Activated CD4-positive, alpha-beta T cell treated with anti-CD3 and anti-CD28 coated beads, Interleukin-2, amount 50 U/mL, for 24 hours (primary cell): Measurements from ENCODE around the gene CBFB.

ENCODE experiments used
- DNase-seq, 2 donors: peaks; one replicate each; pipeline ENCODE4 v3.0.0-alpha.2; 2020; ENCODE audit warnings: low read depth in 1 of 2, low spot score in 1 of 2

CBFB gene

DNA sequence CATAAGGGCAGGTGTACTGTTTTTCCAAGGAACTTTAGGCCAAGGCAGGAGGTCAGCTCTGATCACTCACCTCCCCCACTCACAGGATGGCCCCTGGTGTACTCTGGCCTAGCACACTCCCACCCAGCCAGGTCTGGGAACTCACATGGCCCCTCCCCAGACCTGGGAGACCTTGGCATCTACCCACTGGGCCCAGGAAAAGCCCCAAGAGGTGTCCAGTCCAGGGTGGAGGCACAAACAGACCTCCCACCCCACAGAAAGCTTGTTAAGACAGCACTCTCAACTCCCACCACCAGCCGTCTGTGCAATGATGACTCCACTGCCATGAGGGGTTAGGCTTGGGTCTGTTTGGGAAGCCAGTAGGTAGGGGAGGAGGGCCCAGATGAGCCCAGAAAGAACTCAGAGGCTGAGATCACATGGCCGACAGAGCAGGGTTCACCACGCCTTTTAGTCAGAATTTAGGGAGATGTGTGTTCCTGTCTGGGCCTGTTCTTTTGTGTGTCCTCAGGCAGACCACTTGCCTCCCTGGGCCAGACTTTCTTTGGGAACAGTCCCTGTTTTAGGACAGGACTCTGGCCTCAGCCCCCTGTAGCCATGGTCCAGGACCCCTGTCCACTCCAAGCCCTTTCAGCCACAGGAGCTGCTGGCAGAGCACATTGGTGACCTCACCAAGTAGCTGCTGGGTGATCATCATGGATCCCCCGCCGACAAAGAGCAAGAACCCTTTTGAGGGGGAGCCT is 12.1 kb upstream of the CBFB start:
- no peak for DNase-seq

DNA sequence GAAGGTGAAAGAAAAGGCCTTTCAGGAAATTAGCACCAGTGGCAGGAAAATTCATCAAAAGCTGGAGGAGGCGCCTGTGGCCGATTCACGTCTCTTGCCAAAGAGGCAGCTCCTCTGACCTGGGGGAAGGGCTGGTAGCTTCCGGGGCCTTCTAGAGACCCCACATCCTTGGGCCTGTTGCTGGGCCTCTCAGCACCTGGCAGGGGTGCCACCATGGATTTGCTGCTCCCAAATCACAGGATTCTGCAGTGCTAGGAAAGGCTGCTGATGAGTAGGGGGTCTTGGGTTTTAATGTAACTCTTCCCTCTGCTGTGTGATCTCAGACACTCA is 11.6 kb upstream of the CBFB start:
- no peak for DNase-seq

DNA sequence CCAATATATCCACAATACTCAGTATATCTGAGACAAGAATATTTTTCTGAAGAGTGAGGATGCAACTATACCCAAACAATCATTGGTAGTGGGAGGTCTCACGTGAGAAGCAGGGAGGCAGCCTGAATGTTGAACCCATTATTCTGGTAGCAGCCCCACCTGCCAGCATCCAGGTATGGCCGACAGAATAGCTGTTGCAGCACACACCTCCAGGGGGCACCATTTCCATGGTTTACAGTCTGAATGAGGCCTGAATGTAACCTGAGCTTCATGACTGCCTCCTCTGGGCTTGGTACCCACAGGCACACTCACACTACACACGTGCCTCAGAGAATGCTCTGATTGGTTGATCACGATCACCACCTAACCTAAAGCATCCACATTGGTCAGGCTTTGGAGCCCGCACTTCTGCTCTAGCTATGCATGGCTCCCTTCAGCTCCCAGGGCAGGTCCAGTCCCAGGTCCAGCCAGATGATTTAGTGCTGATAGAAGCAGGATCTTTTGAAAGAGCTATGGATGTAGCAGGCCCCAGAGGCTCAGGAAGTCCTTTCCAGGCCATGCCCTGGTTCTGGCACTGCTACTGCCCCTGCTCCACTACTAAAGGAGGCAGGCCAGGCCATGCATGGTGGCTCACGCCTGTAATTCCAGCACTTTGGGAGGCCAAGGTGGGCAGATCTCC is 11.0 kb upstream of the CBFB start:
- DNase-seq: peak; percentile 76 to 87

DNA sequence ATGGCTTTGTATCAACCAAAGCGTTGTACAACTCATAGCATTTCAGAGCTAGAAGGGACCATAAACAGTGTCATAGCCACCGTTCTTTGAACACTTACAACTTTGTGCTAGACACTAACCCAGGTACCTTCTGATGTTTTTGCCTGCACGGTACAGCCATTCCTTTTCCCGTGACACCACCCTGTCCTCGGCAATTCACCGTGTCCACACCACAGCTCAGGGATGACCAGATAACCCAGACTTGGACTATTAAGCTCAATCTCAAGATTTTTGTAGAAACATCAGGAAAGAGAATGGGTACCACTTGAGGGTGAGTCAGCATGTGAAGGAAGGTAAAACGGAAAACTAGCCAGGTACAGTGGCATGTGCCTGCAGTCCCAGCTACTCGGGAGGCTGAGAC is 9.8 kb upstream of the CBFB start:
- DNase-seq: no peak

DNA sequence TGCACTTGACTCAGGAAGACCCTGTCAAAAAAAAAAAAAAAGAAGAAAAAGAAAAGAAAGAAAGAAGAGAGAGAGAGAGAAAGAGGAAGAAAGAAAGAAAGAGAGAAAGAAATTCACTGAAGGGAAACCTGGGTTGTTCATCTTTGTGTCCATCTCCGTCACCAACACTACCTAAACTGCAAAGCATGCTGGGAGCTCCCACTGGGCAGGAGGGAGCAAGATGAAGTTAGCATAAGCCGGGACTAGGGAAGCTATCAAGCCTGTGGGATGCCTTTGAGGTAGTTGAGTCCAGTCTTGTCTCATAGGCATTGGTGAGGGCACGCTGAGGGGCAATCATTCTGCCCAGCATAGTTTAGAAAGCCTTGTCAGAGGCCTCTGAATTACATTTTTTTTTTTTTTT is 7.6 kb upstream of the CBFB start:
- DNase-seq: no peak

DNA sequence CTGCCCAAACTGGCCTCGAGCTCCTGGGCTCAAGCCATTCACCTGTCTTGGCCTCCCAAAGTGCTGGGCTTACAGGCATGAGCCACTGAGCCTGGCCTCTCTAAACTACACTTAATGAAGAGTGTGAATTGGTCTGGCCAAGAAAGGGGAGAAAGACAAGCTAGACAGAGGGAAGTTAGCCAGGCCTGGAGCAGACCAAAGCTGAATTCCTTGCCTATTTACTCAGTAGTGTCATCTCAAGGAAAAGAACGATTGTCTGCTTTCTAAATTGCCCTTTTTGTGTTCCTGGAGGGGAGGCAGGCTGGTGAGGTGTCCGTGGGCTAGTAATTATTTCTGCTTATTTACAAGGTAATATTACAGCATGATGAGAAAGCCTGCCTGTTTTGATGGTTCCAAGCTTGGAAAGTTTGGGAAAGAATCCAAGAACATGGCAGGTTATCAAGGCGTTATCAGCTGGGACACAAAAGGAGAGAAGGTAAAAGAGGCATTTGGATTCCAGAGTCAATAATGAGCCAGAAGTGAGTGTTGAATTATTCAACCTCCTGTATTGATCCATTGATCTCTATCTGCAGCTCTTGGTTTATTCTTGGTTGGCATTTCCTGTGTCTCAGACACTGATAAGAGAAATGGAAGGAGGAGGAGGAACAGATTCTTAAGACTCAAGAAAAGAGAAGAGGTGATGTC is 6.3 kb upstream of the CBFB start:
- DNase-seq: no peak

DNA sequence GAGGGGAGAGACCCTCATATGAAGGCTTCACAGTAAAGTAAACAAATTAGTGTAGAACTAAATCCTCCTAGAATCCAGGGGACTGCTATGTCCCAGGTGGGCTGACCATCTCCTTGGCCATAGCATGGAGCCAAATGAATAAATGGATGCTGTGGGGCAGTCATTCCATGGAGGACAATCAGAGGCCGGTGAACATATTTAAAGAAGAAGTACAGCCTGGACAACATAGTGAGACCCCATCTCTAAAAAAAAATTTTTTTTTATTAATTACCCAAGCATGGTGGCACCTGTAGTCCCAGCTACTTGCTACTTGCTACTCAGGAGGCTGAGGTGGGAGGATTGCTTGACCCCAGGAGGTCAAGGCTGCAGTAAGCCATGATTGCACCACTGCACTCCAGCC is 5.3 kb upstream of the CBFB start:
- no peak for DNase-seq

DNA sequence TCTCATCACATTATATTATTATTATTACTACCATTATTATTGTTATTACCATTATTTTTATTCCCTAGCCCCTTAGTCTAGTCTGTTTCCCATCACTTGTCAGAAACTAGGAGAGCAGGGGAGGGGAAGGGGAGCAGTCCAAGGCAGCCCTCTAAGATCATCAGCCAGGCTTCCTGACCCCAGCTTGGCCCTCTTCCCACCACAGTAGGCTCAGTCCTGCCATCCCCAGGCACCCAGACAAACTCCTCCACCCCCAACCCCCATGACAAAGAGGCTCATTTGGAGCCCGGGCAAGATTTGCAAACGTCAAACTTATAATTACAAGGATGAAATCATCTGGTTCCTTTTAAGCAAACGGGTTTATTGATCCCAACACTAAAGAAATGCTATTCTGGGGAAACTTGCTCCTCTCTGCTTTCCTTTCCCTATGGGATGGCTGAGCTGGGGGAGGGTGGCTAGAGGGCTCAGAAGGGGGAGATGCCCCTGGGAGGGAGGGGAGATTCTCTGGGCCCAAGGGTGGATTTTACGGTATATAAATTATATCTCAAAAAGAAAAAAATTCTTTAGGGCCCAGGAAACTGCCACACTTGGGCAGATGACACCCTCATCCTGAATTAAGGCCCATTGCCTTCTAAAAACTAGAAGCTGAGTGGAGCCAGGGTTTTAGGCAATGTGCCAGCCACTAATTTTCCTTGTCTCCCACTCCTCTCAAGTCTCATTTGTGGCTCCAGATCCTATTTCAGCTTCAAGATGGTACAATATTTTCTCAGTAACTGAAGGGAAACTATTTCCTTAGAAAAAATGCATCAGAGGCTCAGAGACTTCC is 4.4 kb upstream of the CBFB start:
- no peak for DNase-seq

DNA sequence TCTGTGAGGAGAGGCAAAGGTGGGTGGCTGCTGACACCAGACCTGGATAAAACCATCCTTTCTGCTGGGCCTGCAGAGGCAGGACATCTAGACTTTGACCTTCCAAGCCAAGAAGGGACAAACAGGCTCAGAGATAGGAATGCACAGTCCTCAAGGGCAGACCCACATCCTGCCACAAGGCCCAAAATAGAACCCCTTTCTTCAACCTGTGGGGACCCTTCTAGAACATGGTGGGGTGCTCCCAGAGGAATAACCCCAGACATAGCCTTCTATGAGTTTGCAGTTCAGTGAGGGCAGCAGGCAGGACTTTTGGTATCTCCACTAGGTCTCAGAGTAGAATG is 3.8 kb upstream of the CBFB start:
- DNase-seq: no peak

DNA sequence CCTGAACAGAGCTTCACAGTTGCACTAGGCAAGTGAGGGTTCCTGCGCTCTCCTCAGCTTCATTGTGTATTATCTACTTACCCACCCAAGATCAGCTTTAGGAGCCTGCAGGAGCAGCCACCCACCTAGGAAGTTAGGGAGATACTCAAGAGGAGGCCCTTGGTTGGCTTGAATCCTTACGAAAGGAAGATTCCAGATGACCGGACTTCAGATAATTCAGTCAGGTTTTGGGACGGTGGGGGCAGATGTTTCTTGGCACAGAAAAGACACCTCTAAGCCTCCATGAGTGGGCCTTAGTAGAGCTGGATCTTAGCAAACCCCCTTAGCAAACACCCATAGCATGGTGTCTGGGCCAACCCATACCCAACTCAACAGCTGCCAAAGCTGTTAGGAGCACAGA is 2.4 kb upstream of the CBFB start:
- DNase-seq: no peak

DNA sequence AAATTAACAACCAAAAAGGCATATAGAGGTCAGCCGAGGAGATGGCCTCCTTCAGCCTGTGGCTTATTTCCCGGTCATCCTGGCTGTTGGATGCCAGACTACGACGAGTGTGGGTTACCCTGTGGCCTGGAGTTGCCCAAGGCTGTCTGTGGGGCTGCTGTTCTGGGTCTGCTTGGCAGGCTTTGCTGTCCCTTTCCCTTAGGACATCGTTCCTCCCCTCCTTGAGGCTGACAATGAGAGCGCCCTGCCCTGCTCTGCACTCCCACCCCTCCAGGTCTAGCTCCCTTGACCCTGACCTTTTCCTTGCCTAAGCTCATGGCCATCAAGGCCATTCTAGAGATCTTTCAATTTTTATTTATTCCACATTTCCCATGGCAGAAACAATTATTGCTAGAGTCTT is 1.9 kb upstream of the CBFB start:
- DNase-seq: no peak

DNA sequence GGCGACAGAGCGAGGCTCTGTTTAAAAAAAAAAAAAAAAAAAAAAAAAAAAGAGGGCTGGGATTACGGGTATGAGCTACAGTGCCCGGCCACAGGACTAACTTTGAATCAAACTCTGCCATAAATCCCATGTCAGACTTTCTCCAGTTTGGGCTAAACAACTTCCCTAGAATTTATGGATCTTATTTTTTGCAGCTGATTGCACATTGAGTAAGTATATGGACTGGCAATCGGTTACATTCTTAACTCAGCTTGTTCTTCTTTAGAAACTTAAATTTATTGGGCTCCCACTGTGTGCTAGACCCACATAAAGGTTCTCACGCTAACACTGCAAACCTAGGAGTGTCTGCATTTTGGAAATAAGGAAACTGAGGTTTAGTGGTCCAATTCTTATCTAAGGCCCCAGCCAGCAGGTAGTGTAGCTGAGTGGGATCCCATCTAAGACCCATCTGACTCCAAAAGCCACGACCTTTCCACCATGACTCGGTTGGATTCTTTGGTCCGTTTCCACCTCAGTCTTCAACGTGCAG is 718 bp upstream of the CBFB start:
- DNase-seq: no peak

DNA sequence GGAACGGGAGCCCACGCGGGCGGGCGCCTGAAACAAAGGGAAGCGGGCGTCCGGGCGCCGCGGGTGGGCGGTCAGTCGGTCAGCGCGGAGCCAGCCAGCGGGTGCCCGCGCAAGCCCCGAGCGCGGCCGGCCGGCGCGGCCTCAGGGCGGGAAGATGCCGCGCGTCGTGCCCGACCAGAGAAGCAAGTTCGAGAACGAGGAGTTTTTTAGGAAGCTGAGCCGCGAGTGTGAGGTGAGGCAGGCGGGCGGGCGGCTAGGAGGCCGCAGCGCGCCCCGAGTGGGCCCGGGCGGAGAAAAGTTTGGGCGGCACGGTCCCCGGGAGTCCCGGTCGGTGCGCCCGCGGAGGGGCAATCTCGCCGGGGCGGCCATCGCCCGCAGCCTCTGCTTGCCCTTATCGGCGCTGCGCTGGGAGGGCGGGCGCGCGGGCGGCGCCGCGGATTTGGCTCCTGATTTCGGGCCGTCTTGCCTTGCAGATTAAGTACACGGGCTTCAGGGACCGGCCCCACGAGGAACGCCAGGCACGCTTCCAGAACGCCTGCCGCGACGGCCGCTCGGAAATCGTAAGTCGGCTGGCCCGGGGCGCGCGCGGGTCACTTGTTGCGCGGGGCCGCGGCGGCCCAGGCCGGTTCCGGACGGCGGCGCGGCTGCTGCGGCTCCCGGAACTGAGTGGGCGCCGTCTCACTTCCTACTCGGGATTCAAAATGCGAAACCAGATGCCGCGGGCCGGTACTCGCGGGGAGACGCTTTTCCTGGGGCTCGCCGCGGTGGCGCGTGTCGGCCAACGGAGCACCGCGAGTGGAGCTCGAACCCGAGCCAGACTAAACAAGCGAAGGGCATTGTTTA is 526 bp downstream of the CBFB start:
- peak; percentile 34 to 53 for DNase-seq

DNA sequence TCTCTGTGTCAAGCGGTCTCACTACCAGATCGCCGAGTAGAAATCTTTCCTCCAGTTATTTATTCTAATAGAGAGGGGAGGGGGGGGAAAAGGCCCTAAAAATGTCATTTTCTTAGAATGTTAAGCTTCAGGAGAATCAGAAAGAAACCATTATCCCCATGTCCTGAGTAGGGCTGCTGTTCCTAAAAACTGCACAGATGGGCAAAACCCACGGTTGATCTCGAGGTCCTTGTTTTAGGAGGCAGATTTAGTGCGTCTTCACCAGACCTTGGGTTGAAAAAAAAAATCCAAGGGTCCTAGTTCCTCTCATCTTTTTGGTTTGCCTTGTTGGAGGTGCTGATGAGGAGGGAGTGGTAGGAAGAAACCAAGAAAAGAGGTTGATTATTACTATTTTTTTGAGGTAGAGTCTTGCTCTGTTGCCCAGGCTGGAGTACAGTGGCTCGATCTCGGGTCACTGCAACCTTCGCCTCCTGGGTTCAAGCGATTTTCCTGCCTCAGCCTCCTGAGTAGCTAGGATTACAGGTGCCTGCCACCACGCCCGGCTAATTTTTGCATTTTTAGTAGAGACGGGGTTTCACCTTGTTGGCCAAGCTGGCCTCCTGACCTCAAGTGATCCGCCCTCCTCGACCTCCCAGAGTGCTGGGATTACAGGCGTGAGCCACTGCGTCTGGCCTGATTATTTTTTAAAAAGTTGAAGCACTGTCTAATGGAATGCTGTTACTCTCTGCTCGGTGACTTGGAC is 1.4 kb downstream of the CBFB start:
- no peak for DNase-seq

DNA sequence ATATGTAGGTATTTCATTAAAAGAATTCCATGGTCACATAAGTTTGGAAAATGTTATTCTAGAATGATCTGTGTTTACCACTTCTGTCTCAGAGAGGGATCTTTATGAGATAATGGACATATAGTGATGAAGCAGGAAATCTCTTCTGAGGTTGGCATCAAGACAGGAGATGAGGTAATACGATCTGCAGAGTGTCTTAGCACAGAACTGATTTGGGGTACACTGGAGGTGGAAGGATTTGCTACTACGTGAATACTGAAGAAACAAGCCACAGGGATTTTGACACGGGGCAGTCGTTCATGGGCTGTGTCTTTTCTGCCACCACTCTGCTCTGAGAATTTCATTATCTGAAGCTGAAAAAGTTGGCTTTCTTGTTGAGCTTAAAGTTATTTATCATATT is 5.5 kb downstream of the CBFB start:
- no peak for DNase-seq

DNA sequence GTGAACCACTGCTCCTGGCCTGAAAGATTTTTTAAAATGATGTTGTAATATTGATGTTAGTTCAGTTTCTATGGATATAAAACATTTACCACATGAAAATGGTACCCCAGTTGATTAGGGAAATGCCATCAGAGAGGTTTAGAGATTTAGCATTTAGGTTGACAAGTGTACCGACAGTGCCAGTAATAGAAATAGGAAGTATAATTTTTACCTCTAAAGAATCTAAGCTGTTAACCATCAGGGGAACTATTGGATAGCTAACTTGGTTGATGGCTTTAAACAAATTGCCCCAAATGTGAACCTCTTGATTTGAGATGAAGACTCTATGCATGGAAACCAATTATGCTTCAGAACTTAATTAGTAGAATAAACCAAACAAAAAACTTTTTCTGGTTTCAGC is 6.4 kb downstream of the CBFB start:
- no peak for DNase-seq

DNA sequence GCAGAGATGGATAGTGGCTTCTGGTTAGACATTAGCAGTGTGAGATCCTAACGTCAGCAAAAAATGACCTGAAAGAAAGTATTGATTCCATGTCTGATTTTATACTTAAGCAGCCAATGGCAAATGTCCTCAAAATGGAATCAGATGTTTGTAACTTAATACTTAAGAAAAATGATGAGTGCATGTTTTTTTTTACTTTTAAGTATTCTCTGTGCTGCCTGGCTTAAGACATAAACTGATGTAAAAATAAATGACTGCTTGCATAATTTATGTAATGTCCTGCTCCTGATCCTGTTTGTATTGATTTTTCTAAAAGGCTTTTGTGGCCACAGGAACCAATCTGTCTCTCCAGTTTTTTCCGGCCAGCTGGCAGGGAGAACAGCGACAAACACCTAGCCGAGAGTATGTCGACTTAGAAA is 7.4 kb downstream of the CBFB start:
- DNase-seq: no peak

DNA sequence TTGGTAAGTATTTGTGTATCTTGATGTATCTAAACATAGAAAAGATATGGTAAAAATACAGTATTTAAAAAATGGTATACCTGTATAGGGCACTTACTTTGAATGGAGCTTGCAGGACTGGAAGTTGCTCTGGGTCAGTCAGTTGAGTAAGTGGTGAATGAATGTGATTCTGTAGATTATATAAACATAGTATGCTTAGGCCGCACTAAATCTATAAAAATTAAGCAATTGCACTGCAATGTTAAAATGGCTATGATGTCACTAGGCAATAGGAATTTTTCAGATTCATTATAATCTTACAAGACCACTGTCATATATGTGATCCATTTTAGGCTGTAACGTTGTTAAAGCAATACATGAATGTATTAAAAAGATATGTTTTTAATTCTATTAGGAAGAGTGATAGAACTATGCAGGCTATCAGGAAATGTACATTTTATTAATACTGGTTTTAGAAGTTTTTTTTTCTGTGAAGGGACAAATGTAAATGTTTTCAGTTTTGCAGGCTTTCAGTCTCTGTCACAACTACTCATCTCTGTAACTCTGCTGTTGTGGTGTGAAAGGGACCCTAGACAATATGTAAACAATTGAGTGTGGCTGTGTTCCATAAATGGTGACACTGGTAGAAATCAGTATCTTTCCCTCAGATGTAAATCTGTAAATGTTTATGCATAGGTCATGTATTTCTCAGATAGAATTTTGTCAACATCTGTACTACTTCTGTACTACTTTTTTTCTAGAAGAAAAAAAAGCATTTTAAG is 10.5 kb downstream of the CBFB start:
- DNase-seq: no peak

DNA sequence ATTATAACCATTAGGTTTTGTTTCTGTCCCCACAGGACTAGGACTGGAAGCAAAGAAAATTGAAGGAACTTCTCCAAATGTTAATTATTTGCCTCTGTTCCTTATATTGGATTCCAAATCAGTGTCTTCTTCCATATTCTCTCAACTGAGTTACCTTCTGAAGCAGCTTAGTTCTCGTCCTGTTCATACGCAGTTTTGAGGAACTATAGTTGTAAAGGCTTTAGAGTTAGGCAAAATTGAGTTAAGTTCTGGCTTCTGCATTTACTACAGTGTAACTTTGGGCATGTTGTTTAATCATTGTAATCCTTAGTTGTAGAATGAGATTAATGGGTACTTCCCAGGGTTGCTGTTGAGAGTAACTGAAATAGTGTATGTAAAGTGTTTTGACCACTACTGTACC is 11.2 kb downstream of the CBFB start:
- DNase-seq: no peak
